ENCODE measurements around the gene CTSL. TPM values are rescaled to one million over a fixed set of nuclear protein-coding genes. Genes with fewer than 3 reads are reported as not detected.

Gene CTSL
- total RNA-seq, 4 donors from 2014 or later: 102 to 290 (median 137) TPM

- H3K4me1 ChIP-seq: peaks cover 0 to 2% (median 0%) of the 10 kb centered on the region in 3 donors
- H3K4me3 ChIP-seq: no peak overlapping the region
- no peak for ATAC-seq
- H3K36me3 ChIP-seq: peaks cover 0 to 53% of the 10 kb centered on the region in 2 donors
- H3K9me3 ChIP-seq: no peaks in the 10 kb centered on the region
- no peak overlapping the region for H3K27ac ChIP-seq
- WGBS, 2 donors (ENCODE audit: low coverage in 1 of 2): 100% methylated on average over 1 of the region's 3 CpGs; no CpG with 5 or more reads in 1 of the 2 donors
- TF ChIP-seq POLR2AphosphoS5 (IDR thresholded peaks at IDR 0.05) (no peak), EP300 (IDR thresholded peaks at IDR 0.05) (no peak), CTCF (IDR thresholded peaks at IDR 0.05) (no peak), POLR2A (IDR thresholded peaks at IDR 0.05) (no peak)
- H3K27me3 ChIP-seq: no peaks in the 10 kb centered on the region
Observed at GRCh38 chr9:87694236-87694755, 31.6 kb upstream of the CTSL start.

- 90% methylated on average over 1 of the region's 1 CpG; no CpG with 5 or more reads in 1 of the 2 donors for WGBS, 2 donors (ENCODE audit: low coverage in 1 of 2)
- TF ChIP-seq POLR2A (IDR thresholded peaks at IDR 0.05) (no peak), POLR2AphosphoS5 (IDR thresholded peaks at IDR 0.05) (no peak), EP300 (IDR thresholded peaks at IDR 0.05) (no peak), CTCF (IDR thresholded peaks at IDR 0.05) (no peak)
- ATAC-seq: no peak
Observed at GRCh38 chr9:87695523-87695922, 30.4 kb upstream of the CTSL start.

GRCh38 chr9:87696641-87697040 is 29.3 kb upstream of the CTSL start:
- Histone ChIP-seq H3K9me3 (no peaks in the 10 kb centered on the region), H3K4me1 (no peaks in the 10 kb centered on the region), H3K27ac (no peak overlapping the region), H3K36me3 (peaks cover 0 to 74% of the 10 kb centered on the region in 2 donors), H3K27me3 (no peaks in the 10 kb centered on the region), H3K4me3 (no peak overlapping the region)
- 89 to 90% methylated on average over 6 to 7 of the region's 7 CpGs for WGBS, 2 donors (ENCODE audit: low coverage in 1 of 2)
- TF ChIP-seq POLR2AphosphoS5 (IDR thresholded peaks at IDR 0.05) (no peak), POLR2A (IDR thresholded peaks at IDR 0.05) (no peak), EP300 (IDR thresholded peaks at IDR 0.05) (no peak), CTCF (IDR thresholded peaks at IDR 0.05) (no peak)
- no peak for ATAC-seq

More at GRCh38 chr9:87695523-87695922, 30.4 kb upstream of the CTSL start:
- Histone ChIP-seq H3K4me3 (no peak overlapping the region), H3K9me3 (no peaks in the 10 kb centered on the region), H3K4me1 (peaks cover 0 to 2% (median 0%) of the 10 kb centered on the region in 3 donors), H3K27ac (no peak overlapping the region), H3K27me3 (no peaks in the 10 kb centered on the region), H3K36me3 (peaks cover 0 to 65% of the 10 kb centered on the region in 2 donors)

GRCh38 chr9:87698069-87698809 is 27.7 kb upstream of the CTSL start:
- TF ChIP-seq POLR2A (IDR thresholded peaks at IDR 0.05) (no peak), EP300 (IDR thresholded peaks at IDR 0.05) (no peak), CTCF (IDR thresholded peaks at IDR 0.05) (no peak), POLR2AphosphoS5 (IDR thresholded peaks at IDR 0.05) (no peak)
- no peak overlapping the region for H3K4me3 ChIP-seq
- H3K4me1 ChIP-seq: no peaks in the 10 kb centered on the region
- 79 to 90% methylated on average over 2 to 7 of the region's 14 CpGs for WGBS, 2 donors (ENCODE audit: low coverage in 1 of 2)
- H3K27me3 ChIP-seq: no peaks in the 10 kb centered on the region
- no peak for ATAC-seq
- H3K9me3 ChIP-seq: no peaks in the 10 kb centered on the region
- peaks cover 0 to 88% of the 10 kb centered on the region in 2 donors for H3K36me3 ChIP-seq
- no peak overlapping the region for H3K27ac ChIP-seq

- TF ChIP-seq EP300 (IDR thresholded peaks at IDR 0.05): no peak
- no peak for TF ChIP-seq CTCF (IDR thresholded peaks at IDR 0.05)
- no peak for TF ChIP-seq POLR2A (IDR thresholded peaks at IDR 0.05)
- no peak for TF ChIP-seq POLR2AphosphoS5 (IDR thresholded peaks at IDR 0.05)
- H3K36me3 ChIP-seq: peaks cover 0 to 95% of the 10 kb centered on the region in 2 donors
- H3K27ac ChIP-seq: no peak overlapping the region
- H3K27me3 ChIP-seq: no peaks in the 10 kb centered on the region
- H3K4me3 ChIP-seq: no peak overlapping the region
- 86 to 100% methylated on average over 1 to 2 of the region's 4 CpGs for WGBS, 2 donors (ENCODE audit: low coverage in 1 of 2)
- H3K9me3 ChIP-seq: no peaks in the 10 kb centered on the region
- H3K4me1 ChIP-seq: no peaks in the 10 kb centered on the region
- no peak for ATAC-seq
Observed at GRCh38 chr9:87699835-87700234, 26.1 kb upstream of the CTSL start.
